Measurements from ENCODE around the gene MAP7D3. TPM values are rescaled to one million over a fixed set of nuclear protein-coding genes. Genes with fewer than 3 reads are reported as not detected.

Gene MAP7D3
- total RNA-seq, 2 donors from 2014 or later: 2.8 to 2.9 TPM

DNA sequence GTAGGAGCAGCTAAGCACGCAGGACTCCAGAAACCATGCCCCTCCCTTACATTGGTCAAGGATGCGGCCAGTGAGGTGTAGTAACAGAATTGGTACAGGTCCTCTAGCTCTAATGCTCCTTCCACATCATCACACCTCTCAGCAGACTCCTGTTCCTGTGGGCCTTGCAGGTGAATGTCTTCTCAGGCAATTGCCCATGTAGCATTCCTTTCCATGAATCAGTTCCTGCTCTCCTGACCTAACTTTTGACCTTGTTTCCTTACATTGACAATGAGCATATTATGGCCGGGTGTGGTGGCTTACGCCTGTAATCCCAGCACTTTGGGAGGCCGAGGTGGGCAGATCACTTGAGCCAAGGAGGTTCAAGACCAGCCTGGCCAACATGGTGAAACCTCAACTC is 31.3 kb downstream of the MAP7D3 start:
- no peaks in the 10 kb centered on the region for H3K36me3 ChIP-seq
- no peak for DNase-seq

DNA sequence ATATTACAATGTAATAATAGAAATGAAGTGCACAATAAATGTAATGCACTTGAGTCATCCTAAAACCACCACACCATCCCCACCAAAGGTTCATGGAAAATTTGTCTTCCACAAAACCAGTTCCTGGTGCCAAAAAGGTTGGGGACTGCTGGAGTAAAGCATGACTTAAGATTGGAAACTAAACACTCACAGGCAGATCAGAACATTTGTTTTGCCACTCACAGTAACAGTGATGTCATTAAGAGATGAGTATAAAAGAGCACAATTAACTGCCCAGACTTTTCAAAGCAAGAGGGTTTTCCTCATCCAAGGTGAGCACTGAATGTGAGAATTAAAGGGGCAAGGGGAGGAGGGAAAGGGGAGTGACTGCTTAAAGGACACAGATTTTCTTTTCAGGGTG is 35.6 kb downstream of the MAP7D3 start:
- Histone ChIP-seq H3K9ac (ENCODE audit: low read depth in 2 of 2, low read length in 2 of 2) (no peak overlapping the region), H3K27me3 (no peaks in the 10 kb centered on the region), H3K27ac (no peak overlapping the region), H3K4me1 (no peaks in the 10 kb centered on the region), H3K36me3 (no peaks in the 10 kb centered on the region), H3K4me3 (no peak overlapping the region), H3K9me3 (no peaks in the 10 kb centered on the region)
- TF ChIP-seq, protein P1, sequence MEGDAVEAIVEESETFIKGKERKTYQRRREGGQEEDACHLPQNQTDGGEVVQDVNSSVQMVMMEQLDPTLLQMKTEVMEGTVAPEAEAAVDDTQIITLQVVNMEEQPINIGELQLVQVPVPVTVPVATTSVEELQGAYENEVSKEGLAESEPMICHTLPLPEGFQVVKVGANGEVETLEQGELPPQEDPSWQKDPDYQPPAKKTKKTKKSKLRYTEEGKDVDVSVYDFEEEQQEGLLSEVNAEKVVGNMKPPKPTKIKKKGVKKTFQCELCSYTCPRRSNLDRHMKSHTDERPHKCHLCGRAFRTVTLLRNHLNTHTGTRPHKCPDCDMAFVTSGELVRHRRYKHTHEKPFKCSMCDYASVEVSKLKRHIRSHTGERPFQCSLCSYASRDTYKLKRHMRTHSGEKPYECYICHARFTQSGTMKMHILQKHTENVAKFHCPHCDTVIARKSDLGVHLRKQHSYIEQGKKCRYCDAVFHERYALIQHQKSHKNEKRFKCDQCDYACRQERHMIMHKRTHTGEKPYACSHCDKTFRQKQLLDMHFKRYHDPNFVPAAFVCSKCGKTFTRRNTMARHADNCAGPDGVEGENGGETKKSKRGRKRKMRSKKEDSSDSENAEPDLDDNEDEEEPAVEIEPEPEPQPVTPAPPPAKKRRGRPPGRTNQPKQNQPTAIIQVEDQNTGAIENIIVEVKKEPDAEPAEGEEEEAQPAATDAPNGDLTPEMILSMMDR (IDR thresholded peaks at IDR 0.05): no peak
- DNase-seq: no peak
- intact Hi-C loops (cut with DNase I): no loop called here

More for the DNA sequence above, 31.3 kb downstream of the MAP7D3 start:
- no peaks in the 10 kb centered on the region for H3K27me3 ChIP-seq
- H3K27ac ChIP-seq: no peak overlapping the region
- TF ChIP-seq, protein P1 (IDR thresholded peaks at IDR 0.05): no peak
- H3K4me1 ChIP-seq: no peaks in the 10 kb centered on the region
- H3K9me3 ChIP-seq: no peaks in the 10 kb centered on the region
- intact Hi-C loops (cut with DNase I): no loop called here
- no peak overlapping the region for H3K9ac ChIP-seq (ENCODE audit: low read depth in 2 of 2, low read length in 2 of 2)
- H3K4me3 ChIP-seq: no peak overlapping the region

DNA sequence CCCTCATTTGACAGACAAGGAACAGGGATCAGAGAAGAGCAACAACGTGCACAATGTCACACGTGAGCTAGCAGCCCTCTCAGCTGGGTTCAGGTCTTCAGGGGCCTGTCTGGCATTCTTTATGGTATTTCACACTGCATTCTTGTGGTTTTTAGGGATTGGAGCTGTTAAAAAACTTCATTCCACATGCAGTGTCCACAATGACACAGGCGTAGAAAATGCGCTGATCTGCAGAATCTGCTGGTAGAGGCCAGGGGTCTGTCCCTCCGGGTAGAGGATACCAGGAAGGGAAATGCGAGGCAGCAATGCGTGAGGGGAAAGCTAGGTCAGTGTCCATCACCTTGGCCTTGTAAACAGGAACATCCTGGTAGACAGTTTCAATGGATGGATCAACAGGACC is 36.6 kb downstream of the MAP7D3 start:
- Histone ChIP-seq H3K9ac (ENCODE audit: low read depth in 2 of 2, low read length in 2 of 2) (no peak overlapping the region), H3K9me3 (no peaks in the 10 kb centered on the region)
- intact Hi-C loops (cut with DNase I): loop anchor here (5.0 kb wide), 1 partner anchor 187 kb away; no protein-coding TSS in a partner anchor

DNA sequence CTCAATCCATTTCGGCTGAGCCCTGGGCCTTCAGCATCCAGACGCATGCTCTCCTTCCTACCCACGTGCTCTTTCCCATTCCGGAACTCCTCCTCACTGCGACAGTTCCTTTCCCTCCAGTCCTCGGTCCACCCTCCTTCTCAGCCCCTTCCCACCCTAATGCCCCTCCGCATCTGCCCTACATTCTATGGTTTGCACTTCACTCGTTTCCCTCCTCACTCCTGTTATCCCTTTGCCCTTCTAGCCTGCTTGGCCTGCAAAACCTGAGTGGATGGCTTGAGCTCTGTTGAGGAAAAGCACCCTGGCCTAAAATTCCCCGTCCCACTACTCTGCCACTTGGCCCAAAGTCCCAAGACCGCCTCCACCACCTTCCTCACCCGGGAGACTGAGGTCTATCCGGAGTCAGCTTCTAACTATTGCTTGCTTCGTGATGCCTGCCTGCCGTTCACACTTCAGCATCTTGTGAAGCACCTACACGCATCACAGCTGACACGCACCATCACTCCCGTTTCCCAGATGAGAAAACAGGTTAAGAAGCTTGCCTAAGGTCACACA is 38.6 kb downstream of the MAP7D3 start:
- DNase-seq: no peak
- Histone ChIP-seq H3K4me3 (no peak overlapping the region), H3K27me3 (no peaks in the 10 kb centered on the region), H3K9me3 (no peaks in the 10 kb centered on the region), H3K27ac (no peak overlapping the region), H3K9ac (ENCODE audit: low read depth in 2 of 2, low read length in 2 of 2) (no peak overlapping the region), H3K4me1 (no peaks in the 10 kb centered on the region), H3K36me3 (no peaks in the 10 kb centered on the region)
- intact Hi-C loops (cut with DNase I): loop anchor here (5.0 kb wide), 1 partner anchor 185 kb away; no protein-coding TSS in a partner anchor
- TF ChIP-seq, protein P1 (IDR thresholded peaks at IDR 0.05): no peak

More for the DNA sequence above, 36.6 kb downstream of the MAP7D3 start:
- Histone ChIP-seq H3K36me3 (no peaks in the 10 kb centered on the region), H3K4me3 (no peak overlapping the region), H3K27ac (no peak overlapping the region), H3K4me1 (no peaks in the 10 kb centered on the region), H3K27me3 (no peaks in the 10 kb centered on the region)
- TF ChIP-seq, protein P1 (IDR thresholded peaks at IDR 0.05): no peak
- no peak for DNase-seq

DNA sequence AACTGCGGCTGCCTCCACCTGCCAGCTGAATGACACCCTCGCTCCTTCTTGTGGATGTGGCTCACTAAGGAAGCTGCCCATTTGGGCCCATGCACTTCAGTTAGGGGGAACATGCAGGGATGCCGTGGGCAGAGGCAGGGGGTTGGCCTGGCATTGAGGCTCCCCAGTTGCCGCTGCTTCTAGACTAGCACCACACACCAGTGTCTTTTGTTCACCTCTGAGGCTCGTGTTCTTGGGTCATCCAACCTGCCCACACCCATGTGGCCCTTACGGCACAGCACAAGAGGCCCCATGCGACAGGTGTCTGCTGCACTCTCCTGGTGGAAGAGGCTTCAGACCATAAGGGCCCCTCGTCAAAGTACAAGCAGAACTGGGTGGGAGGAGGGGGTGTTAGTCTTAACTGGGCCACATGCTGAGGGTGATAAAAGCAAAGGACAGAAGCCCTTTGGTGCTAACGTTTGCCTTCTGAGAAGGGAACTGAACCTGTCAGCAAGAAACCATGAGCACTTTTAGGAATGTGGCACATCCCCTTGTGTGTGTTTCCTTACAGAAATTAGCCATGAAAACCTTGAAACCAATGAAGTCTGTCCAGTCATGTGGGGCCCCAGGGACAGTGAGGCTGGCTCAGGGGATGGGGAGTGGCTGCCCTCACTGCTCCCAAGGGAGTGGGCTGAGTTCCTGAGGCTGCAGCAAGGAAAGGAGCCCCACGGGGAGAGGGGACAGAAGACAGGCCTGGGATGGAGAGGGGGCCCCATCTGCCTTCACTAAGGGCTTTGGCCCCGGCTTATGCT is 39.2 kb downstream of the MAP7D3 start:
- DNase-seq: no peak
- no peaks in the 10 kb centered on the region for H3K27me3 ChIP-seq
- TF ChIP-seq, protein P1 (IDR thresholded peaks at IDR 0.05): no peak
- no peaks in the 10 kb centered on the region for H3K36me3 ChIP-seq
- no peaks in the 10 kb centered on the region for H3K9me3 ChIP-seq
- H3K4me1 ChIP-seq: no peaks in the 10 kb centered on the region
- H3K9ac ChIP-seq (ENCODE audit: low read depth in 2 of 2, low read length in 2 of 2): no peak overlapping the region
- H3K27ac ChIP-seq: no peak overlapping the region
- intact Hi-C loops (cut with DNase I): loop anchor here (5.0 kb wide), 1 partner anchor 185 kb away; no protein-coding TSS in a partner anchor
- H3K4me3 ChIP-seq: no peak overlapping the region

Data from colonic mucosa (tissue), 4 donors.